Testis (tissue), 3 donors: Measurements from ENCODE around the gene SP7. TPM values are rescaled to one million over a fixed set of nuclear protein-coding genes. Genes with fewer than 3 reads are reported as not detected.
A peak's percentile ranks its signal among the peaks of the same experiment; 100 is the strongest.

Experiments used
- DNase-seq: peaks from one replicate; pipeline ENCODE4 v3.0.0-alpha.2; 2019
- H3K27ac ChIP-seq, 2 donors: fragments of 200-600 bp; sonication (generic); one replicate each; pipeline ENCODE4 v1.5.1; 2019
- H3K27me3 ChIP-seq: fragments of 200-600 bp; sonication (generic); one replicate; pipeline ENCODE4 v1.5.1; 2019
- H3K36me3 ChIP-seq: fragments of 200-600 bp; sonication (generic); one replicate; pipeline ENCODE4 v1.5.1; 2017; ENCODE audit warnings: low read depth; ENCODE audit errors: missing control alignments
- H3K4me1 ChIP-seq: fragments of 200-600 bp; sonication (generic); one replicate; pipeline ENCODE4 v1.5.1; 2019
- H3K4me3 ChIP-seq, 2 donors: fragments of 200-600 bp; sonication (generic); one replicate each; pipeline ENCODE4 v1.5.1; 2017 to 2019
- H3K9me3 ChIP-seq: fragments of 200-600 bp; sonication (generic); one replicate; pipeline ENCODE4 v1.5.1; 2017
- POLR2A ChIP-seq: fragments of 450-650 bp; IDR thresholded peaks from one replicate; pipeline ENCODE4 v1.6.1; 2017; ENCODE audit warnings: antibody characterized with exemption, mild to moderate bottlenecking, moderate library complexity
- WGBS, 2 donors: methylation state at CpG; one replicate each; pipeline ENCODE4 v1.1.5; 2018; 5-methylcytosine and 5-hydroxymethylcytosine counted together
- intact Hi-C: fragments of 100-400 bp; cut with DNase I; formaldehyde crosslinking; loops from one replicate; pipeline ENCODE4 v1.15.1; 2023; ENCODE audit warnings: low total_unique reads
- polyA plus RNA-seq: library from polyadenylated mRNA; stranded (reverse); fragments of 350-450 nt; fragmentation: Illumina TruSeq; extraction: RNeasy Lipid Tissue Mini Kit (QIAGEN cat#74804); gene quantifications from one replicate; pipeline ENCODE4 v1.2.3, GENCODE V29; 2014; ENCODE audit warnings: low read depth, low replicate concordance; ENCODE audit not compliant: insufficient read depth
- total RNA-seq, 2 donors: library from RNA; depleted of rRNA; stranded (reverse); fragments of >200 nt; gene quantifications; one replicate each; pipeline ENCODE4 v1.2.3, GENCODE V29; 2016
- TF ChIP-seq, protein P1 (sequence below), 3 experiments: fragments of 450-650 bp in 2 of 3; fragments of 200-600 bp in 1 of 3; sonication (generic) in 1 of 3; IDR thresholded peaks; one replicate each; pipeline ENCODE4 v1.5.1; 2016 to 2019; ENCODE audit warnings: antibody characterized with exemption in 3 of 3, mild to moderate bottlenecking in 2 of 3, moderate library complexity in 1 of 3

SP7 gene
- total and polyA plus RNA-seq, 3 donors from 2014 or later = 0.56 to 2.3 (median 1.2) TPM

DNA sequence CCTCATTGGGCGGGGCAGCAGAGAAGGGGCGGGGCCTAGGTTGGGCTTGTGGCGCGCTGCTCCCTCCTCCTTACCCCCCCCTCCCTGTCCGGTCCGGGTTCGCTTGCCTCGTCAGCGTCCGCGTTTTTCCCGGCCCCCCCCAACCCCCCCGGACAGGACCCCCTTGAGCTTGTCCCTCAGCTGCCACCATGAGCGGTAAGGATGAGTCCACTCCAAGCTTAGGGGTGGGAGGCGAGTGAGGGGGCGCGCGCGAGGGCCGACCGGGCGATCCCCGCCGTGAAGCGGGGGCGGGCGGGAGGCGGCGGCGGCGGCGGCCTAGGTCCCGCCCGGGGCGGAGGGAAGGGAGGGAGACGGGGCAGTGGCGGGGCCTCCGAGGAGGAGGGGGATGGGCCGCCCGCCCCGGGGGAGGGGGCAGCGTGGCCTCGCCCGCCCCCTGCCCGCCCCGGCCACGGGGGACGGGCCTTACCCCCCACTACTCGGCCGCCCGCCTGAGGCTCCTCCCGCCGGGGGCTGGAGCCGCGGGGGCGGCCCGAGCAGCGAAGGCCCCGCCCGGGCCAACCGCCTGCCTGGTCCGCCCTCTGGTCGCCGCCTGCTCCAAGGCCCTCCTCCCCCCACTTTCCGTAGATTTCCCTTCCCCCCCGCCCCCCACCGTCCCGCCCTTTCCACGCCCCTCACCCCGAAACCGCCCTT, 44.1 kb upstream of the SP7 start, which contains the start of gene SP1:
Gene SP1 (plus strand): TSS at position 73 of the 690 bp plus-strand sequence. CDS start 116 bp downstream, at position 189.
- Histone ChIP-seq H3K27me3 (no peaks in the 10 kb centered on the region), H3K36me3 (no peaks in the 10 kb centered on the region), H3K4me1 (peaks cover 44% of the 10 kb centered on the region), H3K27ac (peak within 1 kb of the TSS; percentile 97 to 100), H3K4me3 (peak within 1 kb of the TSS; percentile 67 to 83), H3K9me3 (no peaks in the 10 kb centered on the region)
- DNase-seq = peak; percentile 93
- intact Hi-C loops = no loop called here
- WGBS, 2 donors = 1 to 4% methylated on average over 15 to 67 of the region's 71 CpGs
- TF ChIP-seq, protein P1, sequence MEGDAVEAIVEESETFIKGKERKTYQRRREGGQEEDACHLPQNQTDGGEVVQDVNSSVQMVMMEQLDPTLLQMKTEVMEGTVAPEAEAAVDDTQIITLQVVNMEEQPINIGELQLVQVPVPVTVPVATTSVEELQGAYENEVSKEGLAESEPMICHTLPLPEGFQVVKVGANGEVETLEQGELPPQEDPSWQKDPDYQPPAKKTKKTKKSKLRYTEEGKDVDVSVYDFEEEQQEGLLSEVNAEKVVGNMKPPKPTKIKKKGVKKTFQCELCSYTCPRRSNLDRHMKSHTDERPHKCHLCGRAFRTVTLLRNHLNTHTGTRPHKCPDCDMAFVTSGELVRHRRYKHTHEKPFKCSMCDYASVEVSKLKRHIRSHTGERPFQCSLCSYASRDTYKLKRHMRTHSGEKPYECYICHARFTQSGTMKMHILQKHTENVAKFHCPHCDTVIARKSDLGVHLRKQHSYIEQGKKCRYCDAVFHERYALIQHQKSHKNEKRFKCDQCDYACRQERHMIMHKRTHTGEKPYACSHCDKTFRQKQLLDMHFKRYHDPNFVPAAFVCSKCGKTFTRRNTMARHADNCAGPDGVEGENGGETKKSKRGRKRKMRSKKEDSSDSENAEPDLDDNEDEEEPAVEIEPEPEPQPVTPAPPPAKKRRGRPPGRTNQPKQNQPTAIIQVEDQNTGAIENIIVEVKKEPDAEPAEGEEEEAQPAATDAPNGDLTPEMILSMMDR (IDR thresholded peaks at IDR 0.05) = no peak

DNA sequence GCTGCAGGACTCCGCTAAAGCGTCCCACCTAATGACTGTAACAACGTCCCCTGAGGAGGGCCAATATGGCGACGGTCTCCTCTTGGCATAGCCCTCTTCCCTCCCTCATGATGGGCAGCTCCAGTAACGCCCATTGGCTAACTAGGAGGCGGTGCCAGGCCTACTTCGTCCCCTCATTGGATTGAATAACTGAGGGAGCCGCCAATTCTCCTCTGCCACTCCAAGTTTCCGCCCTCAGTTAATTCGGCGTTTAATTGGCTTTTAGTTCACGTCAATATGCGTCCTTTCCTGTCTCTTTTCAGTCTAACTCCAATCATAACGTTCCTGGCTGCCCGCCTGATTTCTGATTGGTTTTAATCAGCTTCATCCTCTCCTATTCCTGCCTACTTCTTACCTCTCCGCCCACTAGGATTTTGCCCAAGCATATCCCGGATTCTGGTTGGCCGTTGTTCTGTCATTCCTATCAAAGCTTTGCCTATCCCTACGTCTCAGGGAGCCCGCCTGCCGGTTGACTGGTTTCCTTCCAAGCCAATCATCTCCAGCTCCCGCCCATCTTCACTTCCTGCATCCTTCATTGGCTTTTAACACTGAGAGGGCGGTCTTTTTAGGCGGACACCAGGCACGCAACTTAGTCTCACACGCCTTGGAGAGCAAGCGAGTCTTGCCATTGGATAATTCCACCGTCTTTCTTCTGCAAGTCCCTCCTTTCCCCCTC, 43.4 kb upstream of the SP7 start:
- Histone ChIP-seq H3K9me3 (no peaks in the 10 kb centered on the region), H3K27me3 (no peaks in the 10 kb centered on the region), H3K27ac (peak overlapping the region; percentile 97 to 100), H3K4me3 (peak overlapping the region; percentile 67 to 83), H3K4me1 (peaks cover 38% of the 10 kb centered on the region), H3K36me3 (no peaks in the 10 kb centered on the region)
- TF ChIP-seq, protein P1 (IDR thresholded peaks at IDR 0.05) = peak in 1 of 3 experiments; percentile 14
- TF ChIP-seq POLR2A = peak; percentile 66
- 0% methylated on average over 28 to 29 of the region's 29 CpGs for WGBS, 2 donors
- DNase-seq = peak; percentile 100
- intact Hi-C loops = no loop called here

GRCh38 chr12:53378724-53379388, 42.7 kb upstream of the SP7 start:
- Histone ChIP-seq H3K27me3 (no peaks in the 10 kb centered on the region), H3K4me1 (peaks cover 33% of the 10 kb centered on the region), H3K4me3 (peak overlapping the region; percentile 59 to 61), H3K27ac (peak overlapping the region; percentile 90 to 95), H3K9me3 (no peaks in the 10 kb centered on the region), H3K36me3 (no peaks in the 10 kb centered on the region)
- intact Hi-C loops = no loop called here
- TF ChIP-seq POLR2A = no peak
- TF ChIP-seq, protein P1 (IDR thresholded peaks at IDR 0.05) = no peak
- WGBS, 2 donors = 8% methylated on average over 20 to 23 of the region's 23 CpGs
- no peak for DNase-seq

GRCh38 chr12:53378222-53378621, 42.1 kb upstream of the SP7 start:
- Histone ChIP-seq H3K4me1 (peaks cover 26% of the 10 kb centered on the region), H3K36me3 (no peaks in the 10 kb centered on the region), H3K27ac (peak overlapping the region in 1 of 2 donors; percentile 95), H3K27me3 (no peaks in the 10 kb centered on the region), H3K9me3 (no peaks in the 10 kb centered on the region), H3K4me3 (peak overlapping the region in 1 of 2 donors; percentile 59)
- DNase-seq = no peak
- TF ChIP-seq POLR2A = no peak
- TF ChIP-seq, protein P1 (IDR thresholded peaks at IDR 0.05) = no peak
- 67 to 86% methylated on average over 12 of the region's 12 CpGs for WGBS, 2 donors
- intact Hi-C loops = no loop called here
